ENCODE results near the gene AGPAT3. TPM values are rescaled to one million over a fixed set of nuclear protein-coding genes. Genes with fewer than 3 reads are reported as not detected.

Gene AGPAT3
- total RNA-seq, 1 experiment from 2014 or later: 24.0 TPM

- DNase-seq (ENCODE audit: low read depth): no peak
Measured at GRCh38 chr21:43864313-43864961, 586 bp upstream of the AGPAT3 start.

GRCh38 chr21:43865540-43866259 is 677 bp downstream of the AGPAT3 start:
- peak; percentile 14 for DNase-seq (ENCODE audit: low read depth)

GRCh38 chr21:43866260-43866629 is 1.2 kb downstream of the AGPAT3 start:
- peak; percentile 36 for DNase-seq (ENCODE audit: low read depth)

GRCh38 chr21:43866659-43867331 is 1.8 kb downstream of the AGPAT3 start:
- no peak for DNase-seq (ENCODE audit: low read depth)

GRCh38 chr21:43867332-43867703 is 2.3 kb downstream of the AGPAT3 start:
- DNase-seq (ENCODE audit: low read depth): no peak

GRCh38 chr21:43867948-43868347 is 2.9 kb downstream of the AGPAT3 start:
- no peak for DNase-seq (ENCODE audit: low read depth)

- DNase-seq (ENCODE audit: low read depth): no peak
Measured at GRCh38 chr21:43868461-43868860, 3.4 kb downstream of the AGPAT3 start.

- DNase-seq (ENCODE audit: low read depth): no peak
Measured at GRCh38 chr21:43869486-43870325, 4.7 kb downstream of the AGPAT3 start.

GRCh38 chr21:43871487-43871886 is 6.5 kb downstream of the AGPAT3 start:
- DNase-seq (ENCODE audit: low read depth): no peak

GRCh38 chr21:43872531-43873197 is 7.6 kb downstream of the AGPAT3 start:
- no peak for DNase-seq (ENCODE audit: low read depth)

- DNase-seq (ENCODE audit: low read depth): no peak
Measured at GRCh38 chr21:43873673-43874072, 8.7 kb downstream of the AGPAT3 start.

GRCh38 chr21:43874085-43874805 is 9.2 kb downstream of the AGPAT3 start:
- peak; percentile 25 for DNase-seq (ENCODE audit: low read depth)

GRCh38 chr21:43876605-43877004 is 11.6 kb downstream of the AGPAT3 start:
- DNase-seq (ENCODE audit: low read depth): no peak

- no peak for DNase-seq (ENCODE audit: low read depth)
Measured at GRCh38 chr21:43877936-43878575, 13.0 kb downstream of the AGPAT3 start.

- no peak for DNase-seq (ENCODE audit: low read depth)
Measured at GRCh38 chr21:43879348-43880110, 14.5 kb downstream of the AGPAT3 start.

GRCh38 chr21:43880111-43880985 is 15.3 kb downstream of the AGPAT3 start:
- DNase-seq (ENCODE audit: low read depth): peak; percentile 62

GRCh38 chr21:43881283-43881682 is 16.3 kb downstream of the AGPAT3 start:
- no peak for DNase-seq (ENCODE audit: low read depth)

GRCh38 chr21:43881935-43882334 is 16.9 kb downstream of the AGPAT3 start:
- DNase-seq (ENCODE audit: low read depth): no peak

All from LHCN-M2 (cell line).